Keratinocyte (primary cell): ENCODE measurements around the gene ZC2HC1B.

Experiments used
- EZH2 ChIP-seq: IDR thresholded peaks from one replicate; pipeline ENCODE4 v1.6.1; 2012; ENCODE audit warnings: inconsistent platforms, mild to moderate bottlenecking, low read length, moderate library complexity
- TF ChIP-seq, protein P1 (sequence below), 3 experiments: IDR thresholded peaks in 1 of 3; conservative IDR thresholded peaks in 1 of 3; optimal IDR thresholded peaks in 1 of 3; 2 replicates in 2 of 3; 3 replicates in 1 of 3; pipeline versions ENCODE3 to v1.5.1; 2011; ENCODE audit warnings: low read length in 3 of 3, mild to moderate bottlenecking in 3 of 3, moderate library complexity in 2 of 3, control low read depth in 1 of 3, inconsistent platforms in 1 of 3; ENCODE audit not compliant: insufficient read depth in 2 of 3; ENCODE audit errors: extremely low read depth in 1 of 3

DNA sequence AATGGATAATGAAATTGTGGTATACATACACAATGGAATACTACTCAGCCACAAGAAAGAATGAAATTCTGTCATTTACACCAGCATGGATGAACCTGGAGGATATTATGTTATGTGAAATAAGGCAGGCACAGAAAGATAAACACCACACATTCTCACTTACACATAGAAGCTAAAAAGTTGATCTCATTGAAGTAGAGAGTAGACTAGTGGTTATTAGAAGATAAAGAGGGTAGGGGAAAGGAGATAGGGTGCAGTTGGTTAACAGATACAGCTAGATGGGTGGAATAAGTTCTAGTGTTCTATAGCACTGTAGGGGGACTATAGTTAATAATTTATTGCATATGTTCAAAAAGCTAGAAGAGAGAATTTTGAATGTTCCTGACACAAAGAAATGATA is 46.7 kb upstream of the ZC2HC1B start:
- TF ChIP-seq, protein P1, sequence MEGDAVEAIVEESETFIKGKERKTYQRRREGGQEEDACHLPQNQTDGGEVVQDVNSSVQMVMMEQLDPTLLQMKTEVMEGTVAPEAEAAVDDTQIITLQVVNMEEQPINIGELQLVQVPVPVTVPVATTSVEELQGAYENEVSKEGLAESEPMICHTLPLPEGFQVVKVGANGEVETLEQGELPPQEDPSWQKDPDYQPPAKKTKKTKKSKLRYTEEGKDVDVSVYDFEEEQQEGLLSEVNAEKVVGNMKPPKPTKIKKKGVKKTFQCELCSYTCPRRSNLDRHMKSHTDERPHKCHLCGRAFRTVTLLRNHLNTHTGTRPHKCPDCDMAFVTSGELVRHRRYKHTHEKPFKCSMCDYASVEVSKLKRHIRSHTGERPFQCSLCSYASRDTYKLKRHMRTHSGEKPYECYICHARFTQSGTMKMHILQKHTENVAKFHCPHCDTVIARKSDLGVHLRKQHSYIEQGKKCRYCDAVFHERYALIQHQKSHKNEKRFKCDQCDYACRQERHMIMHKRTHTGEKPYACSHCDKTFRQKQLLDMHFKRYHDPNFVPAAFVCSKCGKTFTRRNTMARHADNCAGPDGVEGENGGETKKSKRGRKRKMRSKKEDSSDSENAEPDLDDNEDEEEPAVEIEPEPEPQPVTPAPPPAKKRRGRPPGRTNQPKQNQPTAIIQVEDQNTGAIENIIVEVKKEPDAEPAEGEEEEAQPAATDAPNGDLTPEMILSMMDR (optimal IDR thresholded peaks at IDR 0.05 in 1 of 3, IDR thresholded peaks at IDR 0.05 in 1 of 3, conservative IDR thresholded peaks at IDR 0.05 in 1 of 3; ENCODE audit: extremely low read depth in 1 of 3, insufficient read depth in 2 of 3, low read length in 3 of 3): no peak
- no peak for TF ChIP-seq EZH2
